OCI-LY7 (cell line): ENCODE measurements around the gene SAMD8.
A peak's percentile ranks its signal among the peaks of the same experiment; 100 is the strongest.

Experiments used
- CTCF ChIP-seq: fragments of 200-600 bp; sonication (generic); conservative IDR thresholded peaks from 2 replicates; pipeline ENCODE4 v1.5.1; 2014; ENCODE audit warnings: mild to moderate bottlenecking, antibody characterized with exemption, low read length, moderate library complexity, mixed read lengths
- EZH2phosphoT487 ChIP-seq: fragments of 200-600 bp; sonication (generic); IDR thresholded peaks from 2 replicates; pipeline ENCODE4 v1.6.1; 2018; ENCODE audit warnings: low read depth, borderline replicate concordance, mild to moderate bottlenecking, mixed run types, antibody characterized with exemption, low read length, moderate library complexity, mixed read lengths

- TF ChIP-seq CTCF (peak; percentile 96), EZH2phosphoT487 (no peak)
Measured at GRCh38 chr10:75230600-75231038, 119.2 kb downstream of the SAMD8 start.
